HEK293 (cell line): ENCODE measurements around the gene KIF3B.

Source experiments
- BCL11B ChIP-seq: fragments of 450-650 bp; formaldehyde crosslinking; IDR thresholded peaks from 2 replicates; pipeline ENCODE4 v1.5.1; 2016; ENCODE audit warnings: low read depth, missing biosample characterization, missing genetic modification characterization
- GLI4 ChIP-seq: fragments of 450-650 bp; formaldehyde crosslinking; IDR thresholded peaks from 2 replicates; pipeline ENCODE4 v1.5.1; 2016; ENCODE audit warnings: missing biosample characterization, missing genetic modification characterization
- HIC1 ChIP-seq: fragments of 450-650 bp; formaldehyde crosslinking; IDR thresholded peaks from 2 replicates; pipeline ENCODE4 v1.5.1; 2016; ENCODE audit warnings: missing biosample characterization, missing genetic modification characterization
- KLF10 ChIP-seq: fragments of 450-650 bp; IDR thresholded peaks from 2 replicates; pipeline ENCODE4 v1.5.1; 2018; ENCODE audit warnings: missing biosample characterization, mild to moderate bottlenecking, missing genetic modification characterization
- MZF1 ChIP-seq: fragments of 450-650 bp; formaldehyde crosslinking; IDR thresholded peaks from 2 replicates; pipeline ENCODE4 v1.5.1; 2017; ENCODE audit warnings: missing biosample characterization, missing genetic modification characterization, borderline replicate concordance
- PATZ1 ChIP-seq: fragments of 450-650 bp; formaldehyde crosslinking; IDR thresholded peaks from 2 replicates; pipeline ENCODE4 v1.5.1; 2016; ENCODE audit warnings: missing biosample characterization, missing genetic modification characterization
- PRDM6 ChIP-seq: fragments of 450-650 bp; formaldehyde crosslinking; IDR thresholded peaks from 2 replicates; pipeline ENCODE4 v1.5.1; 2017; ENCODE audit warnings: missing biosample characterization, missing genetic modification characterization
- SETDB1 ChIP-seq: IDR thresholded peaks from one replicate; pipeline ENCODE4 v1.6.1; 2017; ENCODE audit warnings: mild to moderate bottlenecking, low read length, moderate library complexity, mixed read lengths; ENCODE audit not compliant: insufficient read length
- ZEB2 ChIP-seq: fragments of 450-650 bp; formaldehyde crosslinking; IDR thresholded peaks from 2 replicates; pipeline ENCODE4 v1.5.1; 2016; ENCODE audit warnings: missing biosample characterization, missing genetic modification characterization
- ZFP37 ChIP-seq: fragments of 450-650 bp; formaldehyde crosslinking; IDR thresholded peaks from 2 replicates; pipeline ENCODE4 v1.5.1; 2016; ENCODE audit warnings: missing biosample characterization, missing genetic modification characterization
- ZNF18 ChIP-seq: fragments of 450-650 bp; formaldehyde crosslinking; IDR thresholded peaks from 2 replicates; pipeline ENCODE4 v1.5.1; 2016; ENCODE audit warnings: missing biosample characterization, missing genetic modification characterization
- ZNF221 ChIP-seq: fragments of 450-650 bp; formaldehyde crosslinking; IDR thresholded peaks from 2 replicates; pipeline ENCODE4 v1.5.1; 2017; ENCODE audit warnings: missing biosample characterization, missing genetic modification characterization, borderline replicate concordance
- ZNF223 ChIP-seq: fragments of 450-650 bp; formaldehyde crosslinking; IDR thresholded peaks from 2 replicates; pipeline ENCODE4 v1.5.1; 2016; ENCODE audit warnings: missing biosample characterization, missing genetic modification characterization
- ZNF24 ChIP-seq: fragments of 450-650 bp; formaldehyde crosslinking; IDR thresholded peaks from 2 replicates; pipeline ENCODE4 v1.5.1; 2016; ENCODE audit warnings: missing biosample characterization, missing genetic modification characterization
- ZNF248 ChIP-seq: fragments of 450-650 bp; formaldehyde crosslinking; IDR thresholded peaks from 2 replicates; pipeline ENCODE4 v1.5.1; 2017; ENCODE audit warnings: missing biosample characterization, missing genetic modification characterization
- ZNF354C ChIP-seq: fragments of 450-650 bp; formaldehyde crosslinking; IDR thresholded peaks from 2 replicates; pipeline ENCODE4 v1.5.1; 2016; ENCODE audit warnings: missing biosample characterization, missing genetic modification characterization, low read depth, borderline replicate concordance
- ZNF37A ChIP-seq: fragments of 450-650 bp; IDR thresholded peaks from 2 replicates; pipeline ENCODE4 v1.5.1; 2018; ENCODE audit warnings: missing biosample characterization, missing genetic modification characterization
- ZNF426 ChIP-seq: fragments of 450-650 bp; formaldehyde crosslinking; IDR thresholded peaks from 2 replicates; pipeline ENCODE4 v1.5.1; 2017; ENCODE audit warnings: missing biosample characterization, missing genetic modification characterization, mild to moderate bottlenecking, inconsistent platforms, moderate library complexity
- ZNF449 ChIP-seq: fragments of 450-650 bp; formaldehyde crosslinking; IDR thresholded peaks from 2 replicates; pipeline ENCODE4 v1.5.1; 2017; ENCODE audit warnings: missing biosample characterization, mild to moderate bottlenecking, missing genetic modification characterization, moderate library complexity
- ZNF521 ChIP-seq: fragments of 450-650 bp; formaldehyde crosslinking; IDR thresholded peaks from 2 replicates; pipeline ENCODE4 v1.5.1; 2017; ENCODE audit warnings: missing biosample characterization, mild to moderate bottlenecking, missing genetic modification characterization
- ZNF558 ChIP-seq: fragments of 450-650 bp; formaldehyde crosslinking; IDR thresholded peaks from 2 replicates; pipeline ENCODE4 v1.5.1; 2016; ENCODE audit warnings: missing biosample characterization, missing genetic modification characterization
- ZNF561 ChIP-seq: fragments of 450-650 bp; IDR thresholded peaks from 2 replicates; pipeline ENCODE4 v1.5.1; 2018; ENCODE audit warnings: missing biosample characterization, missing genetic modification characterization, borderline replicate concordance
- ZNF654 ChIP-seq: fragments of 450-650 bp; formaldehyde crosslinking; IDR thresholded peaks from 2 replicates; pipeline ENCODE4 v1.5.1; 2016; ENCODE audit warnings: low read depth, missing biosample characterization, missing genetic modification characterization
- ZNF785 ChIP-seq: fragments of 450-650 bp; formaldehyde crosslinking; IDR thresholded peaks from 2 replicates; pipeline ENCODE4 v1.5.1; 2016; ENCODE audit warnings: missing biosample characterization, missing genetic modification characterization
- ZNF792 ChIP-seq: fragments of 450-650 bp; formaldehyde crosslinking; IDR thresholded peaks from 2 replicates; pipeline ENCODE4 v1.5.1; 2016; ENCODE audit warnings: missing biosample characterization, missing genetic modification characterization
- ZNF830 ChIP-seq: fragments of 450-650 bp; IDR thresholded peaks from 2 replicates; pipeline ENCODE4 v1.5.0; 2018; ENCODE audit warnings: missing biosample characterization, missing genetic modification characterization, low read depth, mild to moderate bottlenecking, moderate library complexity

Gene KIF3B

GRCh38 chr20:32358883-32359632 lies 81.6 kb downstream of the KIF3B start (continued):
- TF ChIP-seq ZNF654 (tag by site-specific recombination) (no peak), ZNF223 (tag by site-specific recombination) (no peak), PRDM6 (tag by site-specific recombination) (no peak), ZFP37 (no peak), ZNF354C (tag by site-specific recombination) (no peak), ZNF785 (tag by site-specific recombination) (no peak), ZNF221 (tag by site-specific recombination) (no peak), ZEB2 (tag by site-specific recombination) (peak; percentile 53), ZNF830 (tag by site-specific recombination) (no peak), ZNF561 (tag by site-specific recombination) (no peak), ZNF792 (tag by site-specific recombination) (no peak), ZNF37A (tag by site-specific recombination) (no peak), KLF10 (tag by site-specific recombination) (peak; percentile 47; the same call in 1 of the 2 replicates), SETDB1 (no peak), PATZ1 (tag by site-specific recombination) (peak; percentile 92), MZF1 (tag by site-specific recombination) (no peak), HIC1 (peak; percentile 73), ZNF24 (tag by site-specific recombination) (no peak), ZNF248 (tag by site-specific recombination) (no peak), BCL11B (tag by site-specific recombination) (no peak), GLI4 (tag by site-specific recombination) (no peak), ZNF426 (tag by site-specific recombination) (no peak), ZNF18 (tag by site-specific recombination) (no peak), ZNF449 (no peak), ZNF521 (tag by site-specific recombination) (no peak), ZNF558 (tag by site-specific recombination) (no peak)
